ENCODE data around the gene TNS1.

GRCh38 chr2:217859926-217860325, 142.9 kb downstream of the TNS1 start:
- TF ChIP-seq CTCF (IDR thresholded peaks at IDR 0.05; ENCODE audit: low read length) (no peak), EZH2 (optimal IDR thresholded peaks at IDR 0.05; ENCODE audit: low read depth, low read length) (no peak), EZH2phosphoT487 (IDR thresholded peaks at IDR 0.05; ENCODE audit: low read length) (no peak)

Measured in MM.1S (cell line).